ENCODE results near the gene TMEM100.
"Not testable (repeated sequence)": the region's sequence is repeated elsewhere in the genome, so short reads cannot be mapped to it uniquely, and the experiment has no call there.

Gene TMEM100

GRCh38 chr17:55687037-55687436, 35.6 kb downstream of the TMEM100 start:
- no peak for DNase-seq (ENCODE audit: low spot score)

- DNase-seq (ENCODE audit: low spot score) = no peak
These were observed 38.9 kb downstream of the TMEM100 start for GRCh38 chr17:55683550-55684315.

DNA sequence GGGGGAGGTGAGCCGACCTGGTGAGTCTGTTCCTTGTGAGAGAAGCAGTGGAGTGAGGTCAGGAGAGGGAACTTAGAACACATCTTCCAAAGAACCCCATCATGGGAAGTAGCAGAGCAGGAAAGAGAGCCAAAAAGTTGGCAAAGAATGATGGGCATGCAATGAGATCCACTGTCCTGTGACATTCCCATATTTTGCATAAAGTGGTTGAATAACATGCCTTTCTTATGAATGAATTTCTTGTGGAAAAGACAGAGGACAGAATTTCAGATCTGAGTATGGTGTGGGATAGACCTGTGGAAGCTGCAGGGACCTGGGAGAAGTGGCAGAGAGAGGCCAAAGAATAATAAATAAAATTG, 41.3 kb downstream of the TMEM100 start:
- DNase-seq (ENCODE audit: low spot score) = no peak

DNA sequence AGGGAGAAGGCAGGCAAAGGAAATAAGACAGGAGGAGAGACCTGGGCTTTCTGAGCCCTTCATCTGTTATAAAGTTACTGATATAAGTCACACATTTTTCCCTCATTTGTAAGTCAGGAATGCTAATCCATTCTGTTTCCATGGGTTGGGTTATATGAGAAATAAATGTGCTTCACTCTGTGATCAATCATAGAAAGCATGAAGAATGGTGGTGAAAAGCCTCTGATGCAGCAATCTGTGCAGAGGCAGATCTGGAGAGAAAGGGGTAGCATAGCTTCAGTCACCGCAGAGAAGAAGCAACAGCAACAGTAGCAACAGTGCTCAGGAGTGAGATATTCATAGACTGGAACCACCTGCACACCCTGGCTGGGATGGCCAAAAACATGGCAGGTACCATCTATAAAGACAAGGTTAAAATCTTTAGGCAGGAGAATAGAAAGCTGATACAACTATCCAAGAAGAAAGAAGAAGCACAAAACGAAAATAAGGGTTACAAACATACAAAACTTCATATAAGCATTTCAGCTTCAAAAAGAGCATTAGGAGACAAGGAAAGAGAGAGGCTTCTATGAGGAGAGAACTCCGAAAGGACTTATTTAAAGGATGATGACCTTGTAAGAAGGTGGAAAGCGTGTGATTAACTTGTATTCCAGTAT, 41.9 kb downstream of the TMEM100 start:
- no peak for DNase-seq (ENCODE audit: low spot score)

DNA sequence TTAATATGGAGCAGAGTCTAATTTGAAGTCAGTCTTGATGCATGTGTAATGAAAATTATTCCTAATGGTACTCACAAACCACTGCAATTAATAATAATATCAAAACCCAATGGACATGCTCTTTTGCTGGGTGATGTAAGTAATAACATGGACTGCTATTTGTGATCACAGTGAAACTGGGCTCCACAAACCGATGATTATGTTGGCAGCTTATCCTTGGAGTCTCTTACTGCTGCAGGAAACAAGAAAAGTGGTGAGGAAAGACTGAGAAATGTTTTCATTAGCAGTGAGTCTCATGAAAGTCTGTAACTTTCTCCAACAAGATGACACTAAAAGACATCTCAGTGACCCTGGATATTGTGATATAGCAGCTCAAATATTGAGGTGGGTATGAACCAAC, 45.2 kb downstream of the TMEM100 start:
- no peak for DNase-seq (ENCODE audit: low spot score)

GRCh38 chr17:55676274-55676673, 46.4 kb downstream of the TMEM100 start:
- DNase-seq (ENCODE audit: low spot score) = no peak

GRCh38 chr17:55673743-55674506, 48.7 kb downstream of the TMEM100 start:
- no peak for DNase-seq (ENCODE audit: low spot score)

DNA sequence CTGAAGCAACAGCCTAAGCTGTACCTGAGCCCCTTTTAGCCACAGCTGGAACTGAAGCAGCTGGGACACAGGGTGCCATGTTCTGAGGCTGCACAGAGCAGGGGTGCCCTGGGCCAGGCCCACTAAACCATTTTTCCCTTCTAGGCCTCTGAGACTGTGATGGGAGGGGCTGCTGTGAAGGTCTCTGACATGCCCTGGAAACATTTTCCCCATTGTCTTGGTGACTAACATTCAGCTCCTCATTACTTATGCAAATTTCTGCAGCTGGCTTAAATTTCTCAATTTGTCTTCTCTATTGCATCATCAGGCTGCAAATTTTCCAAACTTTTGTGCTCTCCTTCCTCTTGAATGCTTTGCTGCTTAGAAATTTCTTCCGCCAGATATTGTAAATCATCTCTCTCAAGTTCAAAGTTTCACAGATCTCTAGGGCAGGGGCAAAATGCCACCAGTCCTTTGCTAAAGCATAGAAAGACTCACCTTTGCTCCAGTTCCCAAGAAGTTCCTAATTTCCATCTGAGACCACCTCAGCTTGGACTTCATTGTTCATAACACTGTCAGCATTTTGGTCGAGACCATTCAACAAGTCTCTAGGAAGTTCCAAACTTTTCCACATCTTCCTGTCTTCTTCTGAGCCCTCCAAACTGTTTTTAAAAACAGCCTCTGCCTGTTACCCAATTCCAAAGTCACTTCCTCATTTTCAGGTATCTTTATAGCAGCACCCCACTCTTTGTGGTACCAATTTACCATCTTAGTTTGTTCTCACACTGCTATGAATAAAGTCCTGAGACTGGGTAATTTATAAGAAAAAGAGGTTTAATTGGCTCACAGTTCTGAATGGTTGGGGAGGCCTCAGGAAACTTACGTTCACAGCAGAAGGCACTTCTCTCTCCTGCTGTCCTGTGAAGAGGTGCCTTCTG, 49.8 kb downstream of the TMEM100 start:
- no peak for DNase-seq (ENCODE audit: low spot score)

DNA sequence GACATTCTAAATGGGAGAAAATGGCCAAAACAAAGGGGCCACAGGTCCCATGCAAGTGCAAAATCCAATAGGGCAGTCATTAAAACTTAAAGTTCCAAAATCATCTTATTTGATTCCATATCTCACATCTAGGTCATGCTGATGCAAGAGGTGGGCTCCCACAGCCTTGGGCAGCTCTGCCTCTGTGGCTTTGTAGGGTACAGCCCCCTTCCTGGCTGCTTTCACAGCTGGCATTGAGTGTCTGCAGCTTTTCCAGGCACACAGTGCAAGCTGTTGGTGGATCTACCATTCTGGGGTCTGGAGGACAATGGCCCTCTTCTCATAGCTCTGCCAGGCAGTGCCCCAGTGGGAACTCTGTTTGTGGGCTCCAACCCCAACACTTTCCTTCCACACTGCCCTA, 50.7 kb downstream of the TMEM100 start:
- not testable (repeated sequence) for DNase-seq (ENCODE audit: low spot score)
